EH (cell line): ENCODE measurements around the gene CPXM2.

Experiments used
- DNase-seq: peaks from one replicate; pipeline ENCODE4 v3.0.0-alpha.2; 2015; ENCODE audit warnings: low read depth

CPXM2 gene

DNA sequence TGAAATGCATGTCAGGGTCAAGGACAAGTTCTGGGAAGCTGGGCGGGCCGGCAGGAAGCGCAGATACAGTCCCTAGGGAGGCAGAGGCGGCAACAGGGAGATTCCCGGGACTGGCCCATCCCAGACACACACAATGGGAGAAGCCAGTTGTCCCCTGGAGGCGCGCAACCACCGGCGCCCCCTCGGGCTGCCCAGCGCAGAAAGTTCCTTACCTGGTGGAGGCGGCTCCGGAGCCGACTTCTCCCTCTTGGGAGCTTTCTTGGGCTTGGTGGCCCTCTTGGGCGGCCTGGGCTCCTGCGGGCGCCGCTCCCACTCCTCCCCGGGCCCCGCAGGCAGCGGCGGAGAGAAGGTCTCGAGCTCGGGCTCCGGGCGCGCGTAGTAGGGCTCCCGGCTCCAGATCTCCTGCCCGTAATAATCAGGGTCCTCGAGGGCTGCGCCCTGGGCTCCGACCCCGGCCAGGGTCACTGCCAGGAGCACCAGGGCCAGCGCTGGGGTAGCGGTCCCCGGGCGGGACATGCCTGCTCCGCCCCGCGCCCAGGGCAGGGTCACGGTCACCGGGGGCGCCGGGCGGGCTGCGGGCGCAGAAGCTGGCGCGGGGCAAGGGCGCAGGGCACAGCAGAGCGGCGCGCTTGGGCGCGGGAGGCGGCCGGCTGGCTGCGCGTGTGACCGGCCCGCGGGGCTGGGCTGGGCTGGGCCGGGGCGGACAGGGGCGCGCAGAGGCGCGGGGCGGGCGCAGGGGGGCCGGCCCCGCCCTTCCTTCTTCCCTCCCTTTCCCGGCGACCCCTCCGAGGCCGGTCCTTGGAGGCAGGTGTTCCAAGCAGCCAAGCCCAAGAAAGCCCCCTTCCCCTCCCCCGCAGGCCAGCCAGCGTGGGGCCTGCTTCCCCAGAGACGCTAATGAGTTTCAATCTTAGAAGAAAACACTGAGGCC is at the start of gene CPXM2:
TSS of gene CPXM2 (minus strand) at position 664 of the 928 bp plus-strand sequence. CDS start at position 516, 148 bp downstream.
- no peak for DNase-seq

GRCh38 chr10:123939591-123939990 is 48.0 kb upstream of the CPXM2 start:
- no peak for DNase-seq

DNA sequence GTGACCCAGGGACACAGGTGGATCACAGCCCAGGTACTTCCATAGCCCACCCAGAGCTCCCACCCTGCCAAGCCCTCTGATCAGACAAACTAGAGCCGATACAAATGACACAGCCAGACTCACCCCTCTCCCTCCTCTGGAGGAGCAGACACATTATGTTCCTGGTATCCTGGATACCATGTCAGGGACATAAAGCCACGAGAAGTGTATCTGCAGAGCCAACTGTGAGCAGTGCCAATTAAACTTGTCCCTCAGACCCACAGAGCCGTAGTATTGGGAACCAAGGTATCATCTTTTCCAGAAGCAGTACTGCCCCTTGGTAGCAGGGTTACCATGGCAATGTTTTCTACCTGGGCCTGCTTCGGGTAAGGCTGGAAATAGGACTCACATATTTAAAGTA is 47.3 kb upstream of the CPXM2 start:
- DNase-seq = no peak

GRCh38 chr10:123936426-123936825 is 44.8 kb upstream of the CPXM2 start:
- no peak for DNase-seq

DNA sequence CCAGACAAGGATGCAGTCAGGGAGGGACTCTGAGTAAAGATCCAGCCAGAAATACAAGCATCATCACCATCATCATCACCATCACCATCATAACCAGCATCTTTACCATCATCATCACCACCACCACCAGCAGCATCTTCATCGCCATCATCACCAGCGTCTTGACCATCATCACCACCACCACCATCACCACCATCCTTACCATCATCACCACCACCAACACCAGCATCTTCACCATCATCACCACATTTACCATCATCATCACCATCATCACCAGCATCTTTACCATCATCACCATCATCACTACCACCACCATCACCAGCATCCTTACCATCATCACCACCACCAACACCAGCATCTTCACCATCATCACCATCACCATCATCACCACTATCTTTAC is 44.1 kb upstream of the CPXM2 start:
- no peak for DNase-seq

GRCh38 chr10:123934846-123935245 is 43.2 kb upstream of the CPXM2 start:
- DNase-seq = no peak

GRCh38 chr10:123930340-123931001 is 38.9 kb upstream of the CPXM2 start:
- DNase-seq = peak; percentile 96

DNA sequence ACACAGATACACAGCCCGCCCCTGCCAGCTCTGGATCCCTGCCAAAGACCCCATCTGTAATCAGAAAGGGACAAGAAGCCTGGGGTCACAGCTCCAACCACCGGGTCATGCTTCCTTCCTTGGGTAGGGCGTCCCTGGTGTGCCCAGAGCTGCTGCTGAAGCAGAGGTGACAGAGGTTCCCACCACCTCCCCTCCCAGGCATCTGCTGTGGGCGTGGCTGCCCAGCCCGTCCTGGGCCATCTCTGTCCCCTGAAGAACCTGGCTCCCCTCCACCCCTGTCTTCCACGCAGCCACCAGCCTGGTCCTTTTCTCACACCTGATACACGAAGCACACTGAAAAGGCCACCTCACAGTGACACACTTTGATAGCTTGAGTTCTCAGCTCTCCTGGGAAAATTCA is 38.2 kb upstream of the CPXM2 start:
- no peak for DNase-seq

GRCh38 chr10:123928427-123928826 is 36.8 kb upstream of the CPXM2 start:
- no peak for DNase-seq

DNA sequence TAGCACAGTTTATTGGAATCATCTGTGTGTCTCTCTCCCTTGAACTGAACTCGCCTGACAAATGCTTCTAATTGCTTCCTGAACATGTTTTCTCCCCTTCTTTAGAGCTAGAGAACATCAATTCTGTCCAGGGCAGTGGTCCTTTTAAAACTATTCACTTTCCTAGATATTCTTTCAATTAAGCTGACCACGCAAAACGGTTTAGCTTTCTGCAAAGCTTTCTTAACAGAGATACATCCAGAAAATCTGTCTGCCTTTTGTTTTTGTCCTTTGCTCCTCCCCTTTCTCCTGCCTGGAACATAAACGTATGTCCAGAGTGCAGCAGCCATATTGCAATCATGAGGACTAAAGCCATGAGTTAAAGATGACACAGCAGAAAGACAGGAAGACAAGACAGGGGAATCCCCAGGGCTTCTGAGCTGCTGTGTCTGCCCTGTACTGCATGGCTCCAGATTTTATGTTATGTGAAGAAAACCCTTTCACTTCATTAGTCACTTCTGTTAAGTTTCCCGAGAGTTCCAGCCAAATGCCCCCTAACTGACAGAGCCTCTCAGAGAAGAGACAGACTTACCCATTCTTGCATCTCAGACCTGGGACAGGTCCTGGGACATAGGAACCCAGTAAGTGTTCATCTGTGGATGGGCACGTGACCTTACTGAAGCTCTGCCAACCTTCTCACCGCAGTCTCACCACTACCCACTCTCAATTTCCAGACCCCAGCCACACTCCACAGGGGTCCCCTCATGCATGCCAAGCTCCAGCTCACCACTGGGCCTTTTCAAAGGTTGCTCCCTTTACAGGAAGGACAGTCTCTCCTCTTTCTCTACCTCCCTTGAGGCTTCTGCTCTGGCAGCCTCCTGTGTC is 35.0 kb upstream of the CPXM2 start:
- DNase-seq = peak; percentile 85

GRCh38 chr10:123922126-123922525 is 30.5 kb upstream of the CPXM2 start:
- no peak for DNase-seq

DNA sequence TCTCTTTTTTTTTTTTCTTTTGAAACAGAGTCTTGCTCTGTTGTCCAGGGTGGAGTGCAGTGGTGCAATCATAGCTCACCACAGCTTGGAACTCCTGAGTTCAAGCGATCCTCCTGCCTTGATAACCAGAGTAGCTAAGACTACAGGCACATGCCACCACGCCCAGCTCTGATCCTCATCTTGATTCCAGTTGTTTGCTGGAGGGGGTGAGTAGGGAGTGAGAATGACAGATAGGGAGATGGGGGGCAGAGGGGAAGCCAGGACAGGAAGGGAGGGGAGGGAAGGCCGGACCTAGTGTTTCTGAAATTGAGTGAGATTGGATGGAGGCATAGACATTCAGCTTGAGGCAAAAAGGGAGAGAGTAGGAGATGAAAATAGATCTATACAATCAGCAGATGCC is 25.2 kb upstream of the CPXM2 start:
- DNase-seq = no peak

DNA sequence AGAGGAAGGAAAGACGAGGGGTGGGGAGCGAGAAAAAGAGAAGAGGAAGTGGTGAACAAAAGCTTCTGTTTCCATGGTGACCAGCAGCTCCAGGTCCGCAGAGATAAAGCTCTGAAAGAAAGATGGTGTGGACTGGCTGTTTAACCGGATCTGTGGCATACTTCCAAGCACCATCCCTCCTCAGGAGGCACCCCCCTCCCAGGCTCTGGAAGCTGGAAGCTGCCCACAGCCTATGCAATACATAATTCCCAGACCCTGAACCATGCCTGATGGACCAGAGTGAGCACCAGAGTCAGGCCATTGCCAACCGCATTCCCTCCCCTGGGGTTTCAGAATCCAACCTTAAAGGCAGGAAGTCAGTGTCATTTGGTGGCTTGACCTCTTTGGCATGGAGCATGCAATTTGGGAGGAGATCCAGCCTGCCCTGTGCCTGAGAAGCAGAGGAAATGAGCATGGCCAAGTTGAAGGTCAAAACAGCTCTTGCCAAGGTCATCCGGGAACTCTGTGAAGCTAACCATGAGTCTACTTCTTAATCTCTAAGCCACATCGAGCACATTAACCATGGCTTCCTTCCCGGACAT is 22.2 kb upstream of the CPXM2 start:
- peak; percentile 51 for DNase-seq

DNA sequence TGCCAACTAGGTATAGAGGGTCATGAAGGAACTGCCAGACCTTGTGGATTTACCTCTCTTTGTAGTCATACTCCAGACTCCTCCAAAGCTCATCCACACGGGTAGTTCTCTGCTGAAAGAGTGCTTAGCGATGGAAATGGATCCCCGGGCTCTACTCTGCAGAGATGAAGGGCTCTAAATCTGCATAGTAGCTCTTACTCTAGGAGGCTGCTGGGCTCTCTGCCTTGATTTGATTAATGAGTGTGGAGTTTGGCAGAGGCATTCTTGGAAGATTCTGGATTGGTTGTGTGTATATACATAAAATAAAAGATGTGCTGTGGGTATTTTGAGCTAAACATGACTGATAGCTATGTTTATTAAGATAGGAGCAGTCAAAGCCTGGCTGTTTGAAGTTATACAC is 21.3 kb upstream of the CPXM2 start:
- DNase-seq = no peak

DNA sequence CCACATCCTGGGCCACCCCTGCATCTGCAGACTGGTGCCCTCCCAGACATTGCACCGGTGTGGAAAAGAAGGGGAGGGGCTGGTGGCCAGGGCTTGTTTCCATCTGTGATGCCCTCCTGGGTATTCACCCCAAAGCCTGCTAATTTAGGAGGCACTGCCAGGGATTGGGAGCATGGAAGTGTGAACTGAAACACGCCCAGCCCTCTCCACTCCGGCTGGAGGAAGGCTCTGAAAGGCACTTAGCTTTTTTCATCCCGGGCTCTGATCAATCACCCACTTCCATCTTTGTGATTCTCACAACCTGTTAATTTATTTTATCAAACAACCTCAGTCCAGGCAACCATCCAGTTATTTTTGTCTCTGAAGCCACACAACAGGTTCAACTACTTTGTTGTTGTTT is 20.9 kb upstream of the CPXM2 start:
- no peak for DNase-seq

- no peak for DNase-seq
Observed at GRCh38 chr10:123911866-123912265, 20.3 kb upstream of the CPXM2 start.

GRCh38 chr10:123909866-123910265 is 18.3 kb upstream of the CPXM2 start:
- DNase-seq = no peak

DNA sequence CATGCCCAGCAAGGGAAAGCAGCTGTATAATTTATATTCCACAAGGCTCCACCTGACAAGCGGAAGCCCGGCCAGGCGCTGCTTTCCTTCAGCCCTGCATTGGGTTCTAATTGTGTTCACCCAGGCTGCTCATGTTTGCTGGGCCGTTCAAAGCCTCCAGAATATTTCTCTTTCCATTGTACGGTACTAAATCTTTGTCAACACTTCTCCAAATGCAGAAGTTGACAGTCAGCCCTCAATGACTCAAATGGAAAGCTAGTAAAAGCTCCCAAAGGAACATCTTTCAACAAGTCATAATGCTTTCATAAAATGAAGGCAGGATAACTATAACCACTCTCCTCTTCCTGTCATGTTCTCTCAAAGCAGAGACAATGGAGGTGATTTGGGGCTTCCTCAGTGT is 17.8 kb upstream of the CPXM2 start:
- DNase-seq = no peak

GRCh38 chr10:123908379-123908778 is 16.8 kb upstream of the CPXM2 start:
- DNase-seq = no peak

- DNase-seq = no peak
Observed at GRCh38 chr10:123906884-123907652, 15.5 kb upstream of the CPXM2 start.

DNA sequence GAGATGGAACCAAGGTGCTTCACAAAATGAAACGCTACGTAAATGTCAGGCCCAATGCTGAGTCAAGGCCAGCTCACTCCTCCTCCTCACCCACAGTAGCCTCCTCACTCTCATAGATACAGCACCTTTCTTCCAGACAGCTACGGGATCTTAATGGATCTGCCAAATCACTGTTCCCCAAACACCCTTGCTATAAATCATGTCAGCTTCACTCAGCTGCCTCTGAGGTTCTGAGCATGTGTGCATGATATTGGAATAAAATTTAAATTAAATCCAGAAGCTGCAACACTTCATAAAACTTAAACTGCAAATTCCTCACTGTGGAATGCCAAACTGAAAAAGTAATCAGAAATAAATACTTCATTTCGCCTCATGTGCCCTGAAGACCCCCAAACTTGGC is 14.7 kb upstream of the CPXM2 start:
- DNase-seq = no peak
